ENCODE measurements around the gene C11orf54.

Gene C11orf54

GRCh38 chr11:93741094-93741881, at the start of gene C11orf54, which contains the start of gene TAF1D:
Gene C11orf54, plus strand, starts transcription at chr11:93741672. Its CDS starts 5,722 bp downstream, at chr11:93747394.
Gene TAF1D, minus strand, starts transcription at chr11:93741495. Its CDS starts 2,191 bp downstream, at chr11:93739304.
- peak; percentile 98 for DNase-seq (ENCODE audit: low spot score)

GRCh38 chr11:93694109-93694508, 47.4 kb upstream of the C11orf54 start:
- DNase-seq (ENCODE audit: low spot score): no peak

- DNase-seq (ENCODE audit: low spot score): no peak
Observed at GRCh38 chr11:93694557-93694956, 46.9 kb upstream of the C11orf54 start.

GRCh38 chr11:93697611-93698010, 43.9 kb upstream of the C11orf54 start:
- no peak for DNase-seq (ENCODE audit: low spot score)

- no peak for DNase-seq (ENCODE audit: low spot score)
Observed at GRCh38 chr11:93700830-93701229, 40.6 kb upstream of the C11orf54 start.

- no peak for DNase-seq (ENCODE audit: low spot score)
Observed at GRCh38 chr11:93704237-93704636, 37.2 kb upstream of the C11orf54 start.

GRCh38 chr11:93710239-93710638, 31.2 kb upstream of the C11orf54 start:
- DNase-seq (ENCODE audit: low spot score): no peak

- DNase-seq (ENCODE audit: low spot score): no peak
Observed at GRCh38 chr11:93712678-93713077, 28.8 kb upstream of the C11orf54 start.

GRCh38 chr11:93715797-93716396, 25.6 kb upstream of the C11orf54 start:
- DNase-seq (ENCODE audit: low spot score): no peak

- DNase-seq (ENCODE audit: low spot score): peak; percentile 65
Observed at GRCh38 chr11:93717501-93717900, 24.0 kb upstream of the C11orf54 start.

- DNase-seq (ENCODE audit: low spot score): no peak
Observed at GRCh38 chr11:93718057-93718563, 23.4 kb upstream of the C11orf54 start.

- no peak for DNase-seq (ENCODE audit: low spot score)
Observed at GRCh38 chr11:93719310-93719709, 22.2 kb upstream of the C11orf54 start.

GRCh38 chr11:93720522-93720921, 20.9 kb upstream of the C11orf54 start:
- no peak for DNase-seq (ENCODE audit: low spot score)

GRCh38 chr11:93724089-93724488, 17.4 kb upstream of the C11orf54 start:
- no peak for DNase-seq (ENCODE audit: low spot score)

- no peak for DNase-seq (ENCODE audit: low spot score)
Observed at GRCh38 chr11:93727985-93728791, 13.3 kb upstream of the C11orf54 start.

GRCh38 chr11:93728792-93729128, 12.7 kb upstream of the C11orf54 start:
- no peak for DNase-seq (ENCODE audit: low spot score)

GRCh38 chr11:93729129-93729616, 12.3 kb upstream of the C11orf54 start:
- DNase-seq (ENCODE audit: low spot score): no peak

GRCh38 chr11:93730108-93731107, 11.1 kb upstream of the C11orf54 start:
- no peak for DNase-seq (ENCODE audit: low spot score)

- no peak for DNase-seq (ENCODE audit: low spot score)
Observed at GRCh38 chr11:93732237-93732892, 9.1 kb upstream of the C11orf54 start.

GRCh38 chr11:93733474-93733873, 8.0 kb upstream of the C11orf54 start:
- DNase-seq (ENCODE audit: low spot score): no peak
